ENCODE results near the gene LXN.

DNA sequence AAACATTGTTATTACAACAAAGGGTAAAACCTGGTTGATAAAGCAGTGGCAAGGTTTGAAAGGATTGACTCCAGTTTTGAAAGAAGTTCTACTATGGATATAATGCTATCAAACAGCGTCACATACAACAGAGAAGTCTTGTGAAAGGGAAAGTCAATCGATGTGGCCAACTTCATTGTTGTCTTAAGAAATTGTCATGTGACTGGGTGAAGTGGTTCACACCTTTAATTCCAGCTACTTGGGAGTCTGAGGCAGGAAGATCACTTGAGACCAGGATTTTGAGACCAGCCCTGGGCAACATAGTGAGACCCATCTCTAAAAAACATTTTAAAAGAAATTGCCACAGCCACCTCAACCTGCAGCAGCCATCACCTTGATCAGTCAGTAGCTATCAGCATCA, 6.2 kb upstream of the LXN start:
- TF ChIP-seq CTCF (IDR thresholded peaks at IDR 0.05; ENCODE audit: insufficient read depth, low read depth, low read length) (no peak), EZH2 (IDR thresholded peaks at IDR 0.05; ENCODE audit: insufficient read depth, low read length) (no peak)
